OCI-LY3 (cell line): ENCODE data around the gene CTNND1.

Source experiments
- EZH2phosphoT487 ChIP-seq: fragments of 200-600 bp; shearing (Covaris generic); IDR thresholded peaks from 2 replicates; pipeline ENCODE4 v1.6.1; 2018; ENCODE audit warnings: antibody characterized with exemption, mixed run types, low read depth
- TF ChIP-seq, protein P1 (sequence below): fragments of 200-600, 300-600 bp; sonication (generic); IDR thresholded peaks from 2 replicates; pipeline ENCODE4 v1.5.1; 2014; ENCODE audit warnings: antibody characterized with exemption, low read length, low read depth

DNA sequence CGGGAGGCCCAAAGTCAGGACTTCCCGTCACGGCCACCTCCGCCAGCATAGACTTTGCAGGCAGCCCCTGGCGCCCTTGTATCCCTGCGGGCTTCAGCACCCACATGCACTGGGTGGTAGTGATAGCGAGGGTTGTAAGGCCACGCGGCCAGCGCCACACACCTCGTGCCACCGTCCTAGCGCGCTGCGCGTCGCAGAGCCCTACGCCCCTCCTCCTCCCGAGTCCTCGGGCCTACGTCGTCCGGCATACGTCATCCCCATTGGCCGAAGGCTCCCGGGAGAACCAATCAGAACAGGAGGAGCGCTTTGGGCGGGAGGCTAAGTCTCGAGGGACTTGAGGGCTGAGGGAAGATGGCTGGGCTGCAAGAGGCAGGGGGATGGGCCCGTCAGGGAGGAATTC lies 8.6 kb upstream of the CTNND1 start:
- TF ChIP-seq, protein P1, sequence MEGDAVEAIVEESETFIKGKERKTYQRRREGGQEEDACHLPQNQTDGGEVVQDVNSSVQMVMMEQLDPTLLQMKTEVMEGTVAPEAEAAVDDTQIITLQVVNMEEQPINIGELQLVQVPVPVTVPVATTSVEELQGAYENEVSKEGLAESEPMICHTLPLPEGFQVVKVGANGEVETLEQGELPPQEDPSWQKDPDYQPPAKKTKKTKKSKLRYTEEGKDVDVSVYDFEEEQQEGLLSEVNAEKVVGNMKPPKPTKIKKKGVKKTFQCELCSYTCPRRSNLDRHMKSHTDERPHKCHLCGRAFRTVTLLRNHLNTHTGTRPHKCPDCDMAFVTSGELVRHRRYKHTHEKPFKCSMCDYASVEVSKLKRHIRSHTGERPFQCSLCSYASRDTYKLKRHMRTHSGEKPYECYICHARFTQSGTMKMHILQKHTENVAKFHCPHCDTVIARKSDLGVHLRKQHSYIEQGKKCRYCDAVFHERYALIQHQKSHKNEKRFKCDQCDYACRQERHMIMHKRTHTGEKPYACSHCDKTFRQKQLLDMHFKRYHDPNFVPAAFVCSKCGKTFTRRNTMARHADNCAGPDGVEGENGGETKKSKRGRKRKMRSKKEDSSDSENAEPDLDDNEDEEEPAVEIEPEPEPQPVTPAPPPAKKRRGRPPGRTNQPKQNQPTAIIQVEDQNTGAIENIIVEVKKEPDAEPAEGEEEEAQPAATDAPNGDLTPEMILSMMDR, result no peak
- no peak for TF ChIP-seq EZH2phosphoT487
